HL-60/S4 treated with retinoic acid at 250 ng/mL for 4 days and 3 days (cell line): ENCODE measurements around the gene MUC6.

ENCODE experiments used
- in situ Hi-C: fragments of 300-500 bp; cut with MboI; formaldehyde crosslinking; loops from 2 replicates; pipeline ENCODE4 v1.7.0; 2022; ENCODE audit warnings: low sequenced_read_pairs

MUC6 gene, protein sequence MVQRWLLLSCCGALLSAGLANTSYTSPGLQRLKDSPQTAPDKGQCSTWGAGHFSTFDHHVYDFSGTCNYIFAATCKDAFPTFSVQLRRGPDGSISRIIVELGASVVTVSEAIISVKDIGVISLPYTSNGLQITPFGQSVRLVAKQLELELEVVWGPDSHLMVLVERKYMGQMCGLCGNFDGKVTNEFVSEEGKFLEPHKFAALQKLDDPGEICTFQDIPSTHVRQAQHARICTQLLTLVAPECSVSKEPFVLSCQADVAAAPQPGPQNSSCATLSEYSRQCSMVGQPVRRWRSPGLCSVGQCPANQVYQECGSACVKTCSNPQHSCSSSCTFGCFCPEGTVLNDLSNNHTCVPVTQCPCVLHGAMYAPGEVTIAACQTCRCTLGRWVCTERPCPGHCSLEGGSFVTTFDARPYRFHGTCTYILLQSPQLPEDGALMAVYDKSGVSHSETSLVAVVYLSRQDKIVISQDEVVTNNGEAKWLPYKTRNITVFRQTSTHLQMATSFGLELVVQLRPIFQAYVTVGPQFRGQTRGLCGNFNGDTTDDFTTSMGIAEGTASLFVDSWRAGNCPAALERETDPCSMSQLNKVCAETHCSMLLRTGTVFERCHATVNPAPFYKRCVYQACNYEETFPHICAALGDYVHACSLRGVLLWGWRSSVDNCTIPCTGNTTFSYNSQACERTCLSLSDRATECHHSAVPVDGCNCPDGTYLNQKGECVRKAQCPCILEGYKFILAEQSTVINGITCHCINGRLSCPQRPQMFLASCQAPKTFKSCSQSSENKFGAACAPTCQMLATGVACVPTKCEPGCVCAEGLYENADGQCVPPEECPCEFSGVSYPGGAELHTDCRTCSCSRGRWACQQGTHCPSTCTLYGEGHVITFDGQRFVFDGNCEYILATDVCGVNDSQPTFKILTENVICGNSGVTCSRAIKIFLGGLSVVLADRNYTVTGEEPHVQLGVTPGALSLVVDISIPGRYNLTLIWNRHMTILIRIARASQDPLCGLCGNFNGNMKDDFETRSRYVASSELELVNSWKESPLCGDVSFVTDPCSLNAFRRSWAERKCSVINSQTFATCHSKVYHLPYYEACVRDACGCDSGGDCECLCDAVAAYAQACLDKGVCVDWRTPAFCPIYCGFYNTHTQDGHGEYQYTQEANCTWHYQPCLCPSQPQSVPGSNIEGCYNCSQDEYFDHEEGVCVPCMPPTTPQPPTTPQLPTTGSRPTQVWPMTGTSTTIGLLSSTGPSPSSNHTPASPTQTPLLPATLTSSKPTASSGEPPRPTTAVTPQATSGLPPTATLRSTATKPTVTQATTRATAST (N-terminal part only)

DNA sequence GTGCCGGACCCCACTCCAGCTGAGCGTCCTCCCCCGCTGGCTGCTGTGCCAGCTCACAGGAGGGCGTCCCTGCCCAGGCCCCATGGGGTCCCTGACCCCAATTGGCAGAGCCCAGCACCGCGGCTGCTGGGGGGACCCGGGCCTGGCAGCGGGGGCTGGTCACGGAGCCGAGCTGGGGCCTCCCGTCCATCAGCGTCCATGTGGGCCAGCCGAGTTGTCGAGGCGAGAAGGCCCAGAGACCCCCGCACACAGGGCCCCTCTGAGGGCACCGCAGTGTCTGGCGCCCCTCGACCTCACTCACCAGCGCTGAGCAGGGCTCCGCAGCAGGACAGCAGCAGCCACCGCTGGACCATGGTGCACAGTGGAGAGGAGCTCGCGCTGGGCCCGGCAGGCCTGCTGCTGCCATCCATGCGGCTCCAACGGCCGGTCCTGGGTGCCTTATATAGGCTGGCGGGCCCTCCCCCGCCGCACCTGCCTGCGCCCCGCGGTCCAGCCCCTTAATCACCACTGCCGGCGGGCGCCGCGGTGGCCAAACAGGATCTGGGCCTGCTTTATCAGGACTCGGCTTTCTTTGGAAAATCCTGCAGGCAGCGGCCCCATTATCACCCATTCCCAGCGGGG, at the start of gene MUC6:
TSS of gene MUC6 (minus strand) at position 416 of the 621 bp plus-strand sequence. CDS start at position 353, 63 bp downstream.
- in situ Hi-C loops, result loop anchor here (25.0 kb wide), 1 partner anchor 174 kb away; no protein-coding TSS in a partner anchor

DNA sequence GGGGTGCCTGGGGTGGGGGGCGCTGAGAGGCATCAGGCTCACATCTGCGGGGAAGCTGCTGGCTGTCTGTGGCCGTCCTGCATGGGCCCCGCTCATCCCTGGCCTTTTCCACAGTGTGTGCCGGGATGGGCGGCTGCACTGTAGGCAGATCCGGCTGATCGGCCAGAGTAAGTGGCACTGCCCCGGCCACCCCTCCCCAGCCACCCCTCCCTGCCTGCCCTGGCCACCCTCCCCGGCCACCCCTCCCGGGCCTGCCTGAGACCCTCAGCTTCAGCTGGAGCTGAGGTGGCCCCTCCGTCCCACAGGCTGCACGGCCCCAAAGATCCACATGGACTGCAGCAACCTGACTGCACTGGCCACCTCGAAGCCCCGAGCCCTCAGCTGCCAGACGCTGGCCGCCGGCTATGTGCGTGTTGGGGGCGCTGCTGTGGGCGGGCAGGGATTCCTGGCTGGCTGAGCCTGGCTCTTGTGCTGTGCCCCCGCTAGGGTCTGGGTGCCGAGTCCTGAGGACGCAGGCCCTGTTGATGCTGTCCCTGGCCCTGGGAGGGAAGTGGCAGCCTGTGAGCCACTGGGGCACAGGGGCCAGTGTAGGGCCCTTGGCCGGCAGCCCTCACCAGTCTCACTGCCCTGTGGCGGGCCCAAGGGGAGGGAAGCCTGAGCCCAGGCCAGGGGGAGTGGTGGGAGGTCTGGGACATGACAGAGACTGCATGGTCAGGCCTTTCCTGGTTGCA, 49.1 kb upstream of the MUC6 start:
- in situ Hi-C loops, result no loop called here

DNA sequence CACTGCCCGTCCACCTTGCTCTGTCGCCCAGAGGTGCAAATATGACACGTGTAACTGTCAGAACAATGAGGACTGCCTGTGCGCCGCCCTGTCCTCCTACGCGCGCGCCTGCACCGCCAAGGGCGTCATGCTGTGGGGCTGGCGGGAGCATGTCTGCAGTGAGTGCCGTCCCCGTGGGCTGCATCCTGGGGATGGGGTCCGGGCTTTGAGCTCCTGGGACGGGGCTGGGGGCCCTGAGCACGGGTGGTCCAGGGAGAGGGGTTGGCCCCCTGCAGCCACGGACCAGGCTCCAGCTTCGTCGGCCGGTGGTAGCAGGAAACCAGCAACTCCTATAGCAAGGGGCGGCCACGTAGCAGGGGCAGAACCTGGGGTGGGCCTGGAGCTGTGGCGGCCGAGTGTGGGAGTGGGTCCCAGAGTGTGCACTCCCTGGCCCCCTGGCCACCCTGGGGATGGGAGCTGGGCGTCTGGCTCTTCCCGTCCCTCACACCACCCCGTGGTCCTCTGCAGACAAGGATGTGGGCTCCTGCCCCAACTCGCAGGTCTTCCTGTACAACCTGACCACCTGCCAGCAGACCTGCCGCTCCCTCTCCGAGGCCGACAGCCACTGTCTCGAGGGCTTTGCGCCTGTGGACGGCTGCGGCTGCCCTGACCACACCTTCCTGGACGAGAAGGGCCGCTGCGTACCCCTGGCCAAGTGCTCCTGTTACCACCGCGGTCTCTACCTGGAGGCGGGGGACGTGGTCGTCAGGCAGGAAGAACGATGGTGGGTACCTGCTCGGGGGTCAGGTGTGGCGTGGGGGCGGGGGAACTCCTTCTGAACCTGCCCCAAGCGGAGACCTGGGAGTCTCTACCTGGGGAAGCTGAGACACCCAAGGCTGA, 48.3 kb upstream of the MUC6 start:
- in situ Hi-C loops, result no loop called here

DNA sequence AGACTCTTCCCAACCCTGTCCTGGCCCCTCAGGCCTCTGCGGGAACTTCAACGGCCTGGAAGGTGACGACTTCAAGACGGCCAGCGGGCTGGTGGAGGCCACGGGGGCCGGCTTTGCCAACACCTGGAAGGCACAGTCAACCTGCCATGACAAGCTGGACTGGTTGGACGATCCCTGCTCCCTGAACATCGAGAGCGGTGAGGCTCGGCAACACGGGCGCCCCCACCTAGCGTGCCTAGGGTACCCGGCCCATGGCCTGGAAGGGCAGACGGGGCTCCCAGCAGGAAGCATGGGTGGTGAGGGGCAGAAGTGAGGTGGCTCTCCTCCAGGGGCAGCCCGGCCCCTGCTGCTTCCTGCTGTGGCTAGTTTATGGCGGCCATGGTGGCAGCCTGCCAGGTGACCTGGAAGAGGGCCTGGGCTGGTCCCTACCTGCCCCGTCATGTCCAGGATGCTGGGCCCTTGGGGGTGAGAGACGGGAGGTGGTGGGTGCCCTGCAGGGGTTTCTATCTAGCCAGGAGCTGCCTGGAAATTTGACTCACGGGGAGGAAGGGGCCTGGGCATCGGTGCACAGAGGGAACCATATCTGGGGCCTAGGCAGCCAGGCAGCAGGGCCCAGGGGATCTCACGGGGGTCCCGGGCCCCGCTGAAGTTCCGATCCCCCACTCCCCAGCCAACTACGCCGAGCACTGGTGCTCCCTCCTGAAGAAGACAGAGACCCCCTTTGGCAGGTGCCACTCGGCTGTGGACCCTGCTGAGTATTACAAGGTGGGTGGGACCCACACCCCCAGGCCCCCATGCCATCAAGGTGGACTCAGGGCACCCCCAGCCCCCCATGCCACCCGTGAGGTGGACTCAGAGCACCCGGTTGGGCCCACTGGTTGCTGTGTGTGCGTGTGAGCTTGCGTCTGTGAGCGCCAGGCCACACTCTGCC, 47.4 kb upstream of the MUC6 start:
- in situ Hi-C loops, result no loop called here

DNA sequence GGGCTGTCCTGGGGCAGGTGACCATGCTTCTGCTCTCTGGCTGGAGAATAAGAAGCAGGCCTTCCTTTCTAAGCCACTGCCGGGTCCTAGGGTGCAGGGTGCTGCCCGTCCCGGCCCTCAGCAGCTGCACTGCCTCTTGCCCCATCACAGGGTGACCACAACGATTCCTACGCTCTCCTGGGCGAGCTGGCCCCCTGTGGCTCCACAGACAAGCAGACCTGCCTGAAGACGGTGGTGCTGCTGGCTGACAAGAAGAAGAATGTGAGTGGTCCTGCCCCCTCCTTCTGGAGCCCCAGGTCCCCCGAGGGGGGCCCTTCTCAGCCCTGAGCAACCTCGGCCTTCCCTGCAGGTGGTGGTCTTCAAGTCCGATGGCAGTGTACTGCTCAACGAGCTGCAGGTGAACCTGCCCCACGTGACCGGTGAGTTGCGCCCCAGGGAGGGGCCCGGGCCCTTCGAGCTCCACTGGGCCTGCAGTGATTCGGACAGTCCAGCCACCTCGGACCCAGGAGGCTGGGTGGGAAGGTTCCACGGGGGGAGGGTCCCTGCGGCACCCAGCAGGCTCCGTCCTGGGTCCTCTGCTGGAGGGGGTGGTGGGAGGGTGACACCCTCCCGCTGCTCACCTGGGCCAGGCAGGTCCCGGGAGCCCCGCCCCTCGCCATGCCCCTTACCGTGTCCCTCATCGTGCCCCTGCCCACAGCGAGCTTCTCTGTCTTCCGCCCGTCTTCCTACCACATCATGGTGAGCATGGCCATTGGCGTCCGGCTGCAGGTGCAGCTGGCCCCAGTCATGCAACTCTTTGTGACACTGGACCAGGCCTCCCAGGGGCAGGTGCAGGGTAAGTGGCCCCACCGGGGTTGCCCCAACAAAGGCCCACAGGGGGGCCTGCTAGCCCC, 46.5 kb upstream of the MUC6 start:
- in situ Hi-C loops, result no loop called here

DNA sequence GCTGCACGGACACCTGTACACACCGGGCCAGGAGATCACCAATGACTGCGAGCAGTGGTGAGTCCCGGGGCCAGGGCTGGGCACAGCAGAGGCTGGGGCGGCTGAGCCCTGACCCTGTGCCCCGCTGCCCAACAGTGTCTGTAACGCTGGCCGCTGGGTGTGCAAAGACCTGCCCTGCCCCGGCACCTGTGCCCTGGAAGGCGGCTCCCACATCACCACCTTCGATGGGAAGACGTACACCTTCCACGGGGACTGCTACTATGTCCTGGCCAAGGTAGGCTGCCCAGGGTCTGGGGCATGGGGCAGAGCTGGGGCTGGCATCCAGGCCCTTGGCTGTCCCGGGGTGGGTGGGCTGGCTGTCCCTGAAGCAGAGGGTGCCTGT, 45.8 kb upstream of the MUC6 start:
- in situ Hi-C loops, result no loop called here

DNA sequence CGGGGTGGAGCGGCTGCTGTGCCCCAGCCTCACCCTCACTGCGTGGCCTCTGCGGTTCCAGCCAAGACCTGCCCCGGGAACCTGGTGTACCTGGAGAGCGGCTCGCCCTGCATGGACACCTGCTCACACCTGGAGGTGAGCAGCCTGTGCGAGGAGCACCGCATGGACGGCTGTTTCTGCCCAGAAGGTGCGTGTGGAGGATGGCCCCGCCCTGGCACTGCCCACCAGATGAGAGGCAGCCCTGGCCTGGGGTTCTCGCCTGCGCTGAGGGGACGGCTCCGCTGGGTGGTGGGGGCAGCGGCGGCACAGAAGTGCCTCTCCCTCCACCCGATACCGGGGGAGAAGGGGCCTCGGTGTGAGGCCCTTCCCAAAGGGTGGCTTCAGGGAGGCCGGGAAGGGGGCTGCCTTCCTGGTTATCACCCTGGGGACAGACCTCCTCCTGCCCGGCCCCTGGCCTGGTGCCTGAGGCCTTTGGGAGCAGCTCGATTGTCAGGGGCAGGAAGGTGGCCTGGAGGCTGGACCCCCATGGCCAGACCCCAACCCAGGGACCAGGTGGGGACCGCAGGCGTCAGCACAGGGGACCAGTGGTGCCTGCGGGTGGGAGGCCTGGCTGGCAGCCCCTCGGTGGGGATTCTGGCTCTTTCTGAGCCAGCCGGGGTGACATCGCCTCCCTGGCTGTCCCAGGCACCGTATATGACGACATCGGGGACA, 45.2 kb upstream of the MUC6 start:
- in situ Hi-C loops, result no loop called here

DNA sequence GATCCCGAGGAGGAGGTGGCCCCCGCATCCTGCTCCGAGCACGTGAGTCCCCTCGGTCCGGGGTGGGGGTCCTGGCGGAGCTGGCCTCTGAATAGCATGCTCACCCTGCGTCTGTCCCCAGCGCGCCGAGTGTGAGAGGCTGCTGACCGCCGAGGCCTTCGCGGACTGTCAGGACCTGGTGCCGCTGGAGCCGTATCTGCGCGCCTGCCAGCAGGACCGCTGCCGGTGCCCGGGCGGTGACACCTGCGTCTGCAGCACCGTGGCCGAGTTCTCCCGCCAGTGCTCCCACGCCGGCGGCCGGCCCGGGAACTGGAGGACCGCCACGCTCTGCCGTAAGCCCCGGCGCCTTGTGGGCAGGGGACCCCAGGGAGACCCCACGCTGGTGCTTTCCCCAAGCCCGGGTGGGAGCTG, 41.7 kb upstream of the MUC6 start:
- in situ Hi-C loops, result no loop called here

DNA sequence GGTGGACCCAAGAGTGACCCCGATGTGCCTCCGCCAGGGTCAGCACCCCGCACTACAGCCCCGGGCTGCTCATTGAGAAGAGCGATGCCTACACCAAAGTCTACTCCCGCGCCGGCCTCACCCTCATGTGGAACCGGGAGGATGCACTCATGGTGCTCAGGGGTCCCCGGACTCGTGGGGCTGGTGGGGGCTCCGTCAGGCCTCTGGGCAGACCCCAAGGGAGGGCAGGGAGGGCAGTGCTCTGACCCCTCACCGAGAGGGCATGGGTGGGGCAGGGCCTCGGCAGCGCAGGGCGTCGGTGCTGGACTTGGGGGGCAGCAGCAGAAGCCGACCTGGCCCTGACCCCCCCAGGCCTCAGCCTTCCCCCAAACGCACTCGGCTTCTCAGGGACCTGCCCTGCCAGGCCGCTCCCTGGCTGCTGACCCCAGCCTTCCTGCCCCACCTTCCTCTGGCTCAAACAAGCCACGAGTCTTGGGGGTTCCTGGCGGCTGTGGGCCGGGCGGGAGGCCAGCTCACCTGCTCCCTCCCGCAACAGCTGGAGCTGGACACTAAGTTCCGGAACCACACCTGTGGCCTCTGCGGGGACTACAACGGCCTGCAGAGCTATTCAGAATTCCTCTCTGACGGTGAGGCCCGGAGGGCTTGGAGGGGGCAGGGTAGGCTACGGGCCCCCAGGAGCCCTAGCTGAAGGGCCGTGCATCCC, 41.0 kb upstream of the MUC6 start:
- in situ Hi-C loops, result no loop called here

DNA sequence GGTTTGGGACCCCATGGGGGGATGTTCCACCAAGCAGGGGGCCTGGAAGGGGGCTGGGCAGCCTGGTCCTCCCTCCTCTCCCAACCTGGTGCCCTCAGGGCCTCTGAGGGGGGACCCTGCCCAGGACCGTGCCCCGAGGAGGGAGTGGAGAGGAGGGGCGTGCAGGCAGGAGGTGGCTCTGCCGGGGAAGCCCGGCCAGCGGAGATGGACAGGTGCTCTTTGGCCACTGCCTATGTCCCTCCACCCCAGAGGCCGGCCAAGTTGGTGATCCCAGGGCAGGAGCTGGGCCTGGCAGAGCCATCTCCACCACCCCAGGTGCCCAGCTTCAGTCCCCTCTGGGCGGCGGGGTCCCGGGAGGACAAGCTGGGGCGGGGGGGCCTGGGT, 40.5 kb upstream of the MUC6 start:
- in situ Hi-C loops, result no loop called here

DNA sequence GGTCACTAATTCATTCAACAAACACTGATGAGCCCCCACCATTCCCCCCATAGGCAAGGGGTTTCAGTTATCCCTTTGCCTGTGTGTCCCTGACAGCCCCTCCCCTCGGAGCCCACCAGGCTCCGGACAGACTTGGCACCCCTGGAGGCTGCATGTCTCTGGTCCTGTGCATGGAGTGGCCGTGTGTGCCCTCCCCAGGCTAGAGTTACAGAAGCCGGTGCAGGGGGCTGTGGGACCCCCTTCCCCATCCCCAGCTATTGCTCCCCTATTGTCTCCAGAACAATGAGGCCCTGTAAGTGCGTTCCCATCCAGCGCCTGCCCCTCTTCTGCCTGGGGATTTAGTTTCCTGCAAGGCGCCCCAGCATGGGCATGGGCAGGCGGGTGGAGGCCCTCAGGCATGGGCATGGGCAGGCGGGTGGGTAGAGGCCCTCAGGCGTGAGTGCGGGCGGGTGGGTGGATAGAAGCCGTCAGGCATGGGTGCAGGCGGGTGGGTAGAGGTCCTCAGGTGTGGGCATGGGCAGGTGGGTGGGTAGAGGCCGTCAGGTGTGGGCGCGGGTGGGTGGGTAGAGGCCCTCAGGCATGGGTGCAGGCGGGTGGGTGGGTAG, 39.6 kb upstream of the MUC6 start:
- in situ Hi-C loops, result no loop called here

DNA sequence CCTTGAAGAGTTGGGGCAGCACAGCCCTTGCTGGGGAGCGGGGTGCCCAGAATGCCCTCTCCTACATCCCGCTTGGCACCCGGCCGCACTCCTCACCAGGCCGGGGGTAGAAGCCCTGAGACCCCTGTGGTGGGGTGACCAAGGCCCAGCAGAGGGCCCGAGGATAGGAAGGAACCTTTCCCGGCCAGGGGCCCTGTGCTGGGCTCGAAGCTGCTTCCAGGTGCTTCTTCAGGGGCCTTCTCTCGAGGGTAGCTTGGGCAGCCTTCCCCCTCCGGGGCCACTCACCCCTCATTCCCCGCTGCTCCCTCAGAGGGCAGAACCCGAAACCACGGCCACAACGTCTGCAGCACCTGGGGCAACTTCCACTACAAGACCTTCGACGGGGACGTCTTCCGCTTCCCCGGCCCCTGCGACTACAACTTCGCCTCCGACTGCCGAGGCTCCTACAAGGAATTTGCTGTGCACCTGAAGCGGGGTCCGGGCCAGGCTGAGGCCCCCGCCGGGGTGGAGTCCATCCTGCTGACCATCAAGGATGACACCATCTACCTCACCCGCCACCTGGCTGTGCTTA, 38.9 kb upstream of the MUC6 start:
- in situ Hi-C loops, result no loop called here

DNA sequence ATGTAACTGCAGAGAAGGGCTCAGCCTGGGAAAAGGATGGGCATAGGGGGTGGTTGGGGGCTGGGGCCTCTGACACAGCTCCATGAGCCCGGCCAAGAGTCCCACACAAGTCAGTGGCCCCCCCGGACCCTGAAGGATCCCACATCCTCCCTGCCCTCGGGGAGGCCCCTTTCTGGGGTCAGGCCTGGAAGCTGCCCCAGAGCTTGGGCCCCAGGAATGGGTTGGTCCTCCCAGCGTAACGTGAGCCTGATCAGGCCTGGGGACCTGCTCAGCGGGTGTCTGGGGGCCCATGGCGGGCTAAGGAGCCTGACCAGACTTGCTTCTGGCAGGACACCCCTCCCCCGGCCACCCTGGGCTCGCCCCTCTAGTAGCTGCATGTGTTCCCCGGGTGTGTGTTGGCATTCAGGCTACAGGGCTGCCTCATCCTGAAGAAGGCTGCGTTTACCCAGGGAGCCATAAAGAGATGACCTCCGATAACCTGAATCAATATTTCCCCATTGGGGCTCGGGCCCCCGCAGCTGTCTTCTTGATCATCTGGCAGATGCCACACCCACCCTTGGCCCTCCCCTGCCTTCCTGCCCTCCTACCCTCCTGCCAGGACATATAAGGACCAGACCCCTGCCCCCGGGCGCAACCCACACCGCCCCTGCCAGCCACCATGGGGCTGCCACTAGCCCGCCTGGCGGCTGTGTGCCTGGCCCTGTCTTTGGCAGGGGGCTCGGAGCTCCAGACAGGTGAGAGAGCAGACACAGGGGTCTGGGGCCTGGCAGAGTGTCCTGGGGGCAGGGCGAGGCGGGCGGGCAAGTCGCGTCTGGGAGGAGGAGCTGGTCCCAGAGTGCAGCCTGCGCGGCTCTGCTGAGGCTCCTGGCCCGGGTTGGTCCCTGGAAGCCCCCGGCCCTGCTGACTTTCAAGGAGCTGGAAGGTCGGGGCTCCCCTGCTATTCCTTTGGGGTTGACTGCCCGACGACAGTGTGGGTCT, 38.0 kb upstream of the MUC6 start, which contains the start of gene MUC2:
TSS of gene MUC2 (plus strand) at position 631 of the 978 bp plus-strand sequence.
- in situ Hi-C loops, result no loop called here

DNA sequence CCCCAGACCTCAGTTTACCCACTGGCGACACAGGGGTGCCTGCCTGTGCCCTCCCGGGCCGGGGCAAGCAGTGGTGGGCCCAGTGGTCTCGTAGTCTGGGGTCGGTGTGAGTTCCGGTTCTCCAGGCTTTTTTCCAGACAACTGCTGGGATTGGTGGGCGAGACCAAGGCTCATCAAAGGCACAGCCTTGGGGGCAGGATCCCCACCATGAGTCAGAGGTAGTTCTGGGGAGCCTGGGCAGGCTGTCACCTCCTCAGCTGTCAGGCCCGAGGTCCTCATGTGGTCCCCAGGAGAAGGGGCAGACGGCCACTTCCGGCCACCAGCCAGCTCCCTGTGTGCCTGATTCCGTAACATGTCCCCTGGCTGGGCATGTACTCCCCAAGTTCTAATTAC, 37.3 kb upstream of the MUC6 start:
- in situ Hi-C loops, result no loop called here
